Femur (tissue), 1 donor: Measurements from ENCODE around the gene GOSR2.
"Not testable (repeated sequence)": the region's sequence is repeated elsewhere in the genome, so short reads cannot be mapped to it uniquely, and the experiment has no call there.

ENCODE experiments used
- DNase-seq: peaks from one replicate; pipeline ENCODE4 v3.0.0-alpha.2; 2017

GOSR2 gene

GRCh38 chr17:46968224-46968834, 45.4 kb downstream of the GOSR2 start:
- no peak for DNase-seq

- DNase-seq = no peak
Observed at GRCh38 chr17:46968896-46969295, 45.9 kb downstream of the GOSR2 start.

- DNase-seq = no peak
Observed at GRCh38 chr17:46971647-46972300, 48.8 kb downstream of the GOSR2 start.

GRCh38 chr17:46972346-46972745, 49.4 kb downstream of the GOSR2 start:
- no peak for DNase-seq

- no peak for DNase-seq
Observed at GRCh38 chr17:46974086-46974485, 51.1 kb downstream of the GOSR2 start.

GRCh38 chr17:46975287-46975686, 52.3 kb downstream of the GOSR2 start:
- no peak for DNase-seq

GRCh38 chr17:46976626-46977270, 53.8 kb downstream of the GOSR2 start:
- no peak for DNase-seq

GRCh38 chr17:46977348-46977747, 54.4 kb downstream of the GOSR2 start:
- peak; percentile 35 for DNase-seq

GRCh38 chr17:46977750-46978488, 55.0 kb downstream of the GOSR2 start:
- DNase-seq = no peak

GRCh38 chr17:46978489-46979146, 55.7 kb downstream of the GOSR2 start:
- DNase-seq = no peak

- DNase-seq = peak; percentile 49
Observed at GRCh38 chr17:46979147-46979863, 56.3 kb downstream of the GOSR2 start, which contains the start of gene RPRML. Gene RPRML (minus strand): TSS chr17:46979253. CDS start chr17:46979007, 246 bp downstream.

- no peak for DNase-seq
Observed at GRCh38 chr17:46982577-46982976, 59.6 kb downstream of the GOSR2 start.

GRCh38 chr17:46983782-46984181, 60.8 kb downstream of the GOSR2 start:
- no peak for DNase-seq

GRCh38 chr17:46984341-46984740, 61.4 kb downstream of the GOSR2 start:
- DNase-seq = peak; percentile 54

- DNase-seq = no peak
Observed at GRCh38 chr17:46984892-46985291, 61.9 kb downstream of the GOSR2 start.

GRCh38 chr17:46986366-46986765, 63.4 kb downstream of the GOSR2 start:
- no peak for DNase-seq

- DNase-seq = not testable (repeated sequence)
Observed at GRCh38 chr17:46987927-46988326, 65.0 kb downstream of the GOSR2 start.

GRCh38 chr17:46989637-46990431, 66.9 kb downstream of the GOSR2 start:
- DNase-seq = no peak

GRCh38 chr17:46991617-46992016, 68.7 kb downstream of the GOSR2 start:
- DNase-seq = no peak
